MCF 10A (cell line): Measurements from ENCODE around the gene GALK1. TPM values are rescaled to one million over a fixed set of nuclear protein-coding genes. Genes with fewer than 3 reads are reported as not detected.

Source experiments
- BruUV-seq: library from RNA; stranded (reverse); fragments of 400-500 nt; replicated peaks from 2 replicates; lab custom pipeline; 2021; lab: Mats Ljungman, UMichigan
- CTCF ChIA-PET: fragments of 300-600 bp; sonication (Branson Sonifier 250); formaldehyde crosslinking; extraction: SDS; loops from one replicate; lab custom pipeline; 2021; ENCODE audit warnings: antibody characterized with exemption, inconsistent platforms; lab: Yijun Ruan, JAX
- POLR2A ChIA-PET: fragments of 300-600, 350-650 bp; sonication (Branson Sonifier 250); formaldehyde crosslinking; extraction: SDS; loops from one replicate; lab custom pipeline; 2020; ENCODE audit warnings: antibody characterized with exemption, inconsistent platforms; lab: Yijun Ruan, JAX
- DNase-seq: peaks from one replicate; pipeline ENCODE4 v3.0.0-alpha.2; 2018; ENCODE audit not compliant: unreplicated experiment
- H3K27ac Mint-ChIP-seq: one replicate; pipeline ENCODE4 v1.8.0; 2022; ENCODE audit warnings: mild to moderate bottlenecking, low read depth, mixed read lengths; ENCODE audit not compliant: unreplicated experiment
- H3K27me3 Mint-ChIP-seq: one replicate; pipeline ENCODE4 v1.8.0; 2022; ENCODE audit warnings: mixed read lengths; ENCODE audit not compliant: insufficient read depth, unreplicated experiment
- H3K36me3 Mint-ChIP-seq: one replicate; pipeline ENCODE4 v1.8.0; 2022; ENCODE audit warnings: mild to moderate bottlenecking, moderate library complexity, mixed read lengths; ENCODE audit not compliant: insufficient read depth, unreplicated experiment
- H3K4me1 Mint-ChIP-seq: one replicate; pipeline ENCODE4 v1.8.0; 2022; ENCODE audit warnings: mixed read lengths; ENCODE audit not compliant: insufficient read depth, unreplicated experiment
- H3K4me3 Mint-ChIP-seq: one replicate; pipeline ENCODE4 v1.8.0; 2022; ENCODE audit warnings: mild to moderate bottlenecking, moderate library complexity, mixed read lengths; ENCODE audit not compliant: unreplicated experiment
- H3K9me3 Mint-ChIP-seq: one replicate; pipeline ENCODE4 v1.8.0; 2022; ENCODE audit warnings: mixed read lengths; ENCODE audit not compliant: unreplicated experiment
- CTCF ChIP-seq: fragments of 200-600 bp; IDR thresholded peaks from one replicate; pipeline ENCODE4 v1.8.0; 2022; ENCODE audit warnings: antibody characterized with exemption, mild to moderate bottlenecking; ENCODE audit not compliant: unreplicated experiment
- intact Hi-C: fragments of 100-400 bp; cut with micrococcal nuclease; formaldehyde crosslinking; loops from 2 replicates; pipeline ENCODE4 v1.14.1; 2022
- total RNA-seq: library from RNA; stranded (reverse); gene quantifications from 2 replicates; pipeline ENCODE4 v1.2.3, GENCODE V29; 2022

Gene GALK1
- total RNA-seq, 1 experiment from 2014 or later, result 8.7 TPM

GRCh38 chr17:75725504-75725903 is 39.5 kb downstream of the GALK1 start:
- no TSS peak for BruUV-seq
- H3K27me3 Mint-ChIP-seq, result no peaks in the 10 kb centered on the region

GRCh38 chr17:75724016-75725003 is 40.7 kb downstream of the GALK1 start:
- Mint-ChIP-seq H3K4me1 (peaks cover 6% of the 10 kb centered on the region), H3K27me3 (no peaks in the 10 kb centered on the region), H3K4me3 (peak overlapping the region; percentile 87), H3K9me3 (no peaks in the 10 kb centered on the region), H3K27ac (peak overlapping the region; percentile 78), H3K36me3 (peaks cover 76% of the 10 kb centered on the region)
- ChIA-PET CTCF (interaction anchor here (0.5 to 1.4 kb wide), 8 partner anchors 24 to 124 kb away, joined by 3 to 8 read pairs (median 4); no protein-coding TSS in a partner anchor), POLR2A (interaction anchor here (1.4 to 28.4 kb wide), 8 partner anchors 8 to 57 kb away, joined by 4 to 748 read pairs (median 12); partner anchors contain the start of genes RECQL5 and SAP30BP)
- intact Hi-C loops, result no loop called here
- no TSS peak for BruUV-seq
- TF ChIP-seq CTCF, result no peak
- no peak for DNase-seq

More at GRCh38 chr17:75725504-75725903, 39.5 kb downstream of the GALK1 start:
- no peak for TF ChIP-seq CTCF
- POLR2A ChIA-PET, result interaction anchor here (1.2 to 28.4 kb wide), 3 partner anchors 12 to 59 kb away, joined by 4 to 748 read pairs (median 18); partner anchors contain the start of genes RECQL5 and SAP30BP
- Mint-ChIP-seq H3K4me1 (peaks cover 6% of the 10 kb centered on the region), H3K36me3 (peaks cover 85% of the 10 kb centered on the region), H3K4me3 (no peak overlapping the region), H3K9me3 (no peaks in the 10 kb centered on the region), H3K27ac (no peak overlapping the region)
- DNase-seq, result no peak
- CTCF ChIA-PET, result interaction anchor here (0.6 to 1.4 kb wide), 6 partner anchors 22 to 54 kb away, joined by 3 to 8 read pairs (median 4); no protein-coding TSS in a partner anchor
- intact Hi-C loops, result no loop called here

- H3K4me1 Mint-ChIP-seq, result peaks cover 6% of the 10 kb centered on the region
- BruUV-seq, result no TSS peak
- peak overlapping the region; percentile 78 for H3K27ac Mint-ChIP-seq
- TF ChIP-seq CTCF, result no peak
- intact Hi-C loops, result loop anchor here (1.0 kb wide), 3 partner anchors 16 to 48 kb away; no protein-coding TSS in a partner anchor
- ChIA-PET CTCF (interaction anchor here (0.5 to 5.2 kb wide), 8 partner anchors 25 to 262 kb away, joined by 3 to 59 read pairs (median 4); no protein-coding TSS in a partner anchor), POLR2A (interaction anchor here (1.1 to 28.4 kb wide), 11 partner anchors 9 to 61 kb away, joined by 4 to 748 read pairs (median 16); partner anchors contain the start of genes RECQL5, SAP30BP and UNK)
- peak; percentile 49 for DNase-seq
- H3K36me3 Mint-ChIP-seq, result peaks cover 67% of the 10 kb centered on the region
- H3K9me3 Mint-ChIP-seq, result no peaks in the 10 kb centered on the region
- no peaks in the 10 kb centered on the region for H3K27me3 Mint-ChIP-seq
- H3K4me3 Mint-ChIP-seq, result peak overlapping the region; percentile 87
Observed at GRCh38 chr17:75723171-75723930, 41.6 kb downstream of the GALK1 start.
